ENCODE results near the gene EIF2B2. TPM values are rescaled to one million over a fixed set of nuclear protein-coding genes. Genes with fewer than 3 reads are reported as not detected.
A peak's percentile ranks its signal among the peaks of the same experiment; 100 is the strongest.

The EIF2B2 gene
- total and polyA plus RNA-seq, 9 of the 15 experiments (the other 6 are each of a cell fraction or from before 2014, with no cell fraction given) = 10.6 to 94.1 (median 38.9) TPM

DNA sequence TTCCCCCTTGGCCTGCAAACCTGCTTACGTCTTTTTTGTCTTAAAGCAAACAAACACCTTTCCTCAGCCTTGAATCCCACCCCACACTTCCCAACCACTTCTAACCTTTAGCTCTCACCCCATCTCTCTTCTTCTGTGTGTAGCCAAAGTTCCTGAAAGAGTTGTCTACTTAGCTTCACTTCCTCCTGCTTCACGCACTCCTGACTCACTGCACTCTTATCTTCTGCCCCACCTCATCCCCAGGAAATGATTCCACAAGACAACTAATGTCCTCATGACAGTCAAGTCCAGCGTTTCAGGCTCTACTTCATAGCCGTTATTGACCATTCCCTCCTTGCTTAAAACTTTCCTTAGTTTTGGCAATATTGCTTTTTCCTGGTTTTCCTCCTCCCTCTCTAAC, 22.4 kb downstream of the EIF2B2 start (continued):
- TF ChIP-seq, protein P1, sequence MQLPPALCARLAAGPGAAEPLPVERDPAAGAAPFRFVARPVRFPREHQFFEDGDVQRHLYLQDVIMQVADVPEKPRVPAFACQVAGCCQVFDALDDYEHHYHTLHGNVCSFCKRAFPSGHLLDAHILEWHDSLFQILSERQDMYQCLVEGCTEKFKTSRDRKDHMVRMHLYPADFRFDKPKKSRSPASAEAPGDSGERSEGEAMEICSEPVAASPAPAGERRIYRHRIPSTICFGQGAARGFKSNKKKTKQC (CRISPR knock-in tag; IDR thresholded peaks at IDR 0.05) = no peak
- TF ChIP-seq ZNF668 (CRISPR knock-in tag; IDR thresholded peaks at IDR 0.05) (no peak), GTF2F1 (IDR thresholded peaks at IDR 0.05; ENCODE audit: low read depth, low read length) (no peak), THRAP3 (IDR thresholded peaks at IDR 0.05; ENCODE audit: borderline replicate concordance) (no peak), ZNF212 (CRISPR knock-in tag; IDR thresholded peaks at IDR 0.05) (no peak), PTTG1 (tag; IDR thresholded peaks at IDR 0.05; ENCODE audit: low read depth) (no peak), IRF2 (CRISPR knock-in tag; IDR thresholded peaks at IDR 0.05) (no peak), POLR2B (IDR thresholded peaks at IDR 0.05; ENCODE audit: low read depth, partially characterized antibody) (peak; percentile 28), NELFE (IDR thresholded peaks at IDR 0.05; ENCODE audit: insufficient read depth, insufficient read length) (no peak), JUN (IDR thresholded peaks at IDR 0.05; ENCODE audit: borderline replicate concordance, low read depth, low read length) (peak; percentile 78; the same call in 1 of the 2 replicates), JUN (CRISPR knock-in tag; IDR thresholded peaks at IDR 0.05; ENCODE audit: borderline replicate concordance) (no peak), ARID2 (IDR thresholded peaks at IDR 0.05) (0 out of 2 replicates have a peak, but pooled peaks have one; percentile 24), ZNF507 (tag; conservative IDR thresholded peaks at IDR 0.05) (no peak), ZNF282 (CRISPR knock-in tag; IDR thresholded peaks at IDR 0.05) (no peak), ZNF436 (CRISPR knock-in tag; IDR thresholded peaks at IDR 0.05) (no peak), NEUROD1 (IDR thresholded peaks at IDR 0.05; ENCODE audit: borderline replicate concordance, low read depth, low read length, partially characterized antibody) (no peak), ZNF707 (CRISPR knock-in tag; conservative IDR thresholded peaks at IDR 0.05) (no peak), ZNF830 (CRISPR knock-in tag; IDR thresholded peaks at IDR 0.05) (no peak), HNRNPL (IDR thresholded peaks at IDR 0.05; ENCODE audit: low read depth, low read length) (no peak), ZSCAN29 (IDR thresholded peaks at IDR 0.05) (no peak), HNRNPK (IDR thresholded peaks at IDR 0.05; ENCODE audit: low read depth, low read length, poor library complexity, severe bottlenecking) (no peak), SMAD3 (CRISPR knock-in tag; conservative IDR thresholded peaks at IDR 0.05) (no peak), ZBTB7A (IDR thresholded peaks at IDR 0.05; ENCODE audit: borderline replicate concordance, control insufficient read depth, low read depth, low read length) (no peak), POLR2AphosphoS2 (IDR thresholded peaks at IDR 0.05; ENCODE audit: low read length) (no peak), FOXJ2 (tag; IDR thresholded peaks at IDR 0.05) (no peak)
- TF ChIP-seq, protein P2, sequence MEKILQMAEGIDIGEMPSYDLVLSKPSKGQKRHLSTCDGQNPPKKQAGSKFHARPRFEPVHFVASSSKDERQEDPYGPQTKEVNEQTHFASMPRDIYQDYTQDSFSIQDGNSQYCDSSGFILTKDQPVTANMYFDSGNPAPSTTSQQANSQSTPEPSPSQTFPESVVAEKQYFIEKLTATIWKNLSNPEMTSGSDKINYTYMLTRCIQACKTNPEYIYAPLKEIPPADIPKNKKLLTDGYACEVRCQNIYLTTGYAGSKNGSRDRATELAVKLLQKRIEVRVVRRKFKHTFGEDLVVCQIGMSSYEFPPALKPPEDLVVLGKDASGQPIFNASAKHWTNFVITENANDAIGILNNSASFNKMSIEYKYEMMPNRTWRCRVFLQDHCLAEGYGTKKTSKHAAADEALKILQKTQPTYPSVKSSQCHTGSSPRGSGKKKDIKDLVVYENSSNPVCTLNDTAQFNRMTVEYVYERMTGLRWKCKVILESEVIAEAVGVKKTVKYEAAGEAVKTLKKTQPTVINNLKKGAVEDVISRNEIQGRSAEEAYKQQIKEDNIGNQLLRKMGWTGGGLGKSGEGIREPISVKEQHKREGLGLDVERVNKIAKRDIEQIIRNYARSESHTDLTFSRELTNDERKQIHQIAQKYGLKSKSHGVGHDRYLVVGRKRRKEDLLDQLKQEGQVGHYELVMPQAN (IDR thresholded peaks at IDR 0.05; ENCODE audit: borderline replicate concordance) = no peak
- TF ChIP-seq, protein P3, sequence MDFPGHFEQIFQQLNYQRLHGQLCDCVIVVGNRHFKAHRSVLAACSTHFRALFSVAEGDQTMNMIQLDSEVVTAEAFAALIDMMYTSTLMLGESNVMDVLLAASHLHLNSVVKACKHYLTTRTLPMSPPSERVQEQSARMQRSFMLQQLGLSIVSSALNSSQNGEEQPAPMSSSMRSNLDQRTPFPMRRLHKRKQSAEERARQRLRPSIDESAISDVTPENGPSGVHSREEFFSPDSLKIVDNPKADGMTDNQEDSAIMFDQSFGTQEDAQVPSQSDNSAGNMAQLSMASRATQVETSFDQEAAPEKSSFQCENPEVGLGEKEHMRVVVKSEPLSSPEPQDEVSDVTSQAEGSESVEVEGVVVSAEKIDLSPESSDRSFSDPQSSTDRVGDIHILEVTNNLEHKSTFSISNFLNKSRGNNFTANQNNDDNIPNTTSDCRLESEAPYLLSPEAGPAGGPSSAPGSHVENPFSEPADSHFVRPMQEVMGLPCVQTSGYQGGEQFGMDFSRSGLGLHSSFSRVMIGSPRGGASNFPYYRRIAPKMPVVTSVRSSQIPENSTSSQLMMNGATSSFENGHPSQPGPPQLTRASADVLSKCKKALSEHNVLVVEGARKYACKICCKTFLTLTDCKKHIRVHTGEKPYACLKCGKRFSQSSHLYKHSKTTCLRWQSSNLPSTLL (IDR thresholded peaks at IDR 0.05) = no peak
- TF ChIP-seq, protein P4, sequence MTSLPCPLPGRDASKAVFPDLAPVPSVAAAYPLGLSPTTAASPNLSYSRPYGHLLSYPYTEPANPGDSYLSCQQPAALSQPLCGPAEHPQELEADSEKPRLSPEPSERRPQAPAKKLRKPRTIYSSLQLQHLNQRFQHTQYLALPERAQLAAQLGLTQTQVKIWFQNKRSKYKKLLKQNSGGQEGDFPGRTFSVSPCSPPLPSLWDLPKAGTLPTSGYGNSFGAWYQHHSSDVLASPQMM (CRISPR knock-in tag; IDR thresholded peaks at IDR 0.05) = no peak
